GM12891 (cell line): ENCODE results near the gene UBR4.
"Not testable (repeated sequence)": the region's sequence is repeated elsewhere in the genome, so short reads cannot be mapped to it uniquely, and the experiment has no call there.

Experiments
- POLR2A ChIP-seq: IDR thresholded peaks from 2 replicates; pipeline ENCODE4 v1.6.1; 2011; ENCODE audit warnings: low read depth, low read length, control low read depth
- POLR2AphosphoS5 ChIP-seq: IDR thresholded peaks from 2 replicates; pipeline ENCODE4 v1.6.1; 2011; ENCODE audit warnings: low read depth, low read length, control low read depth
- POU2F2 ChIP-seq: IDR thresholded peaks from 2 replicates; pipeline ENCODE4 v1.6.1; 2011; ENCODE audit warnings: low read depth, mild to moderate bottlenecking, control low read depth, low read length, moderate library complexity
- SPI1 ChIP-seq: IDR thresholded peaks from 2 replicates; pipeline ENCODE4 v1.6.1; 2011; ENCODE audit warnings: low read depth, low read length, control low read depth
- TAF1 ChIP-seq: IDR thresholded peaks from 2 replicates; pipeline ENCODE4 v1.6.1; 2011; ENCODE audit warnings: low read depth, low read length, control low read depth

DNA sequence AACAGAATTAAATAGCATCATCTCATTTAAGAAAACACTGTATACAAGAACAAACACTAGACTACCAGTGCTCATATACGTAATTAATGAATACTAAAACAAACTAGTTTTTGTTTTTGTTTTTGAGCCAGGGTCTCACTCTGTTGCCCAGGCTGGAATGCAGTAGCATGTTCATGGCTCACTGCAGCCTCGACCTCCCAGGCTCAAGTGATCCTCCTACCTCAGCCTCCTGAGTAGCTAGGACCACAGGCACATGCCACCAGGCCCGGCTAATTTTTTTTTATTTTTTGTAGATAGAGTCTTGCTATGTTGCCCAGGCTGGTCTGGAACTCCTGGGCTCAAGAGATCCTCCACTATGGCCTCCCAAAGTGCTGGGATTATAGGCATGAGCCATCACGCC is 6.5 kb upstream of the UBR4 start:
- not testable (repeated sequence) for TF ChIP-seq POLR2AphosphoS5, POLR2A, SPI1, TAF1, POU2F2
